Measurements from ENCODE around the gene ABHD2.
"Not testable (repeated sequence)": the region's sequence is repeated elsewhere in the genome, so short reads cannot be mapped to it uniquely, and the experiment has no call there.

ABHD2 gene, protein sequence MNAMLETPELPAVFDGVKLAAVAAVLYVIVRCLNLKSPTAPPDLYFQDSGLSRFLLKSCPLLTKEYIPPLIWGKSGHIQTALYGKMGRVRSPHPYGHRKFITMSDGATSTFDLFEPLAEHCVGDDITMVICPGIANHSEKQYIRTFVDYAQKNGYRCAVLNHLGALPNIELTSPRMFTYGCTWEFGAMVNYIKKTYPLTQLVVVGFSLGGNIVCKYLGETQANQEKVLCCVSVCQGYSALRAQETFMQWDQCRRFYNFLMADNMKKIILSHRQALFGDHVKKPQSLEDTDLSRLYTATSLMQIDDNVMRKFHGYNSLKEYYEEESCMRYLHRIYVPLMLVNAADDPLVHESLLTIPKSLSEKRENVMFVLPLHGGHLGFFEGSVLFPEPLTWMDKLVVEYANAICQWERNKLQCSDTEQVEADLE

GRCh38 chr15:89087830-89088604, at the start of gene ABHD2:
ABHD2 (plus strand) TSS chr15:89088456; CDS start chr15:89116328, 27,872 bp downstream.
- peak; percentile 93 to 95 (median 94) for DNase-seq (ENCODE audit: low read depth in 3 of 3)

DNA sequence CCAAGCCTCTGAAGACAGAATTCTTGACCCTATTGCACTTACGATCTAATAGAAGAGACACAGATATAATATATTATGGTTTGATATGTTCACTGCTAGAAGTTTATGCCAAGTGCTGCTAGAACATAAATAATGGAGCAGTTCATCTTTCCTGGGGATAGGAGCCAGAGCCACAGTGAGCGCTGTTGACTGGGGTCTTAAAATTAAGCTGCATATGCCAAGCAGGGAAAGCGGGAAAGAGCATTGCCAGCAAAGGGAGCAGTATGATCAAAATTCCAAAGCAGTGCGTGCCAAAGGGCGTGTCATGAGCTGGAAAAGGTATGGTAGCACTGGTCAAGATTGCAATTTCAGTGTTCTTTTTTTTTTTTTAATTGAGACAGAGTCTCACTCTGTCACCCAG, 49.1 kb upstream of the ABHD2 start:
- DNase-seq (ENCODE audit: low read depth in 3 of 3) = no peak

DNA sequence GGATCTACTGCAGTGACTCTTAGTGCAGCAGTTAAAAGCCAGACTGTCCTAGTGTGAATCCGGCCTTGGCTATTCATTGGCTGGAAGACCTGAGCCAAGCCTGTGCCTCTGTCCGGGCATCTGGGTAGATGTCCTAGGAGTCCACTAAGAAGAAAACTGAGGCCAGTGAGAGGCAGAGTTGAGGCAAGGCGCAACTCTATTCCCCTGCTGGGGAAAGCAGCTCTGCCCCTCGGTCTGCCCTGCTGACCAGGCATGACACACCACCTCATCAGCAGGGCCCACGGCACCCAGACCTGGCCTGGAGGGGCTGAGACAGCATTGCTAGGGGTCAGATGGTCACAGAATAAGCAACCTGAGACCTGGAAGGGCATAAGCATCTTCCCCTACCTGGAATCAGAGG, 46.7 kb upstream of the ABHD2 start:
- DNase-seq (ENCODE audit: low read depth in 3 of 3) = no peak

GRCh38 chr15:89042387-89042786, 45.9 kb upstream of the ABHD2 start:
- no peak for DNase-seq (ENCODE audit: low read depth in 3 of 3)

GRCh38 chr15:89043031-89044002, 44.9 kb upstream of the ABHD2 start:
- DNase-seq (ENCODE audit: low read depth in 3 of 3) = no peak

DNA sequence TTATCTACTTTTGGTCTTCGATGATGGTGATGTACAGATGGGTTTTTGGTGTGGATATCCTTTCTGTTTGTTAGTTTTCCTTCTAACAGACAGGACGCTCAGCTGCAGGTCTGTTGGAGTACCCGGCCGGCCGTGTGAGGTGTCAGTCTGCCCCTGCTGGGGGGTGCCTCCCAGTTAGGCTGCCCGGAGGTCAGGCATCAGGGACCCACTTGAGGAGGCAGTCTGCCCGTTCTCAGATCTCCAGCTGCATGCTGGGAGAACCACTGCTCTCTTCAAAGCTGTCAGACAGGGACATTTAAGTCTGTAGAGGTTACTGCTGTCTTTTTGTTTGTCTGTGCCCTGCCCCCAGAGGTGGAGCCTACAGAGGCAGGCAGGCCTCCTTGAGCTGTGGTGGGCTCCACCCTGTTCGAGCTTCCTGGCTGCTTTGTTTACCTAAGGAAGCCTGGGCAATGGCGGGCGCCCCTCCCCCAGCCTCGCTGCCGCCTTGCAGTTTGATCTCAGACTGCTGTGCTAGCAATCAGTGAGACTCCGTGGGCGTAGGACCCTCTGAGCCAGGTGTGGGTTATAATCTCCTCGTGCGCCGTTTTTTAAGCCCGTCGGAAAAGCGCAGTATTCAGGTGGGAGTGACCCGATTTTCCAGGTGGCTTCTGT, 39.1 kb upstream of the ABHD2 start:
- not testable (repeated sequence) for DNase-seq (ENCODE audit: low read depth in 3 of 3)

GRCh38 chr15:89051875-89052274, 36.4 kb upstream of the ABHD2 start:
- DNase-seq (ENCODE audit: low read depth in 3 of 3) = no peak

DNA sequence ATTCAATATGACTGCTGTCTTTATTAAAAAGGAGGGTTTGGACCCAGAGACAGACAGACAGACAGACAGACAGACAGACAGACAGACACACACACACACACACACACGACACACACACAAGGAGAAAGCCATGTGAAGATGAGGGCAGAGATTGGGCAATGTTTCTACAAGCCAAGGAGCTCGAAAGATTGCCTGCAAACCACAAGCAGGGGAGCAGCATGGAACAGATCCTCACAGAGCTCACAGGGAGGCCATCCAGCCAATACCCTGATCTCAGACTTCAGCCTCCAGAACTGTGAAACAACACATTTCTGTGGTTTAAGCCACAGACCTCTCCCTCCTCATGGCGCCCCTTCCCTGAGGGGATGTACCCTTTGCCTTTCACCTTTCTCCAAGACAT, 35.8 kb upstream of the ABHD2 start:
- DNase-seq (ENCODE audit: low read depth in 3 of 3) = no peak

DNA sequence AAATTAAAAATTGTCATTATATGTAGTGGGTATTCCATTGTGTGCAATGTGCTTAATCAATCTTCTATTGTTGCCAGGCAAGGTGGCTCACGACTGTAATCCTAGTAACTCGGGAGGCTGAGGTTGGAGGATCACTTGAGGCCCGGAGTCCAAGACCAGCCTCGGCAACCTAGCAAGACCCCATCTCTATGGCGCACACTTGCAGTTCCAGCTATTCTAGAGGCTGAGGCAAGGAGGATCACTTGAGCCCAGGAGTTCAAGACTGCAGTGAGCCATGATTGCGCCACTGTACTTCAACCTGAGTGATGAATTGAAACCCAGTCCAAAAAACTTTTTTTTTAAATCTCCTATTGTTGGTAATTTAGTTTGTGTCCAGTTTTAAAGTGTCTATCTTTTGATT, 33.4 kb upstream of the ABHD2 start:
- DNase-seq (ENCODE audit: low read depth in 3 of 3) = no peak

GRCh38 chr15:89057506-89058133, 30.6 kb upstream of the ABHD2 start:
- peak; percentile 73 to 80 (median 74) for DNase-seq (ENCODE audit: low read depth in 3 of 3)

DNA sequence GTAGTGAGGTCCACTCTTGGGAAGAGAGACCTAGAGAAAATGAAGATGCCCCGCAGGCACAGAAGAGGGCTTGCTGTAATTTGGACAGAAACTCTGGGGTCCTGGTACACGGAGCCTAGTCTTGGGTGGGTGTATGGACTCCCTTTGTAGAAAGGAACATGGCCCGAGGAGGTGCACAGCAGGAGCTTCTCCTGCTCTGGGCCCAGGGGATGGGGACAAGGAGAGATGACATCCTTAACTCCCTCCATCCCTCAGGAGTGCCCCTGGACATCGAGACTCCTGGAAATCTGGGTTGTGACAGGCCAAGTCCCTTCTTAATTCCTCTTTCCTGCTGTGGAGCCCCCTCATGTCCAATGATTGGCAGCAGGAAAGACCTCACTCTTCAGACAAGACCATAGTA, 29.9 kb upstream of the ABHD2 start:
- DNase-seq (ENCODE audit: low read depth in 3 of 3) = no peak

DNA sequence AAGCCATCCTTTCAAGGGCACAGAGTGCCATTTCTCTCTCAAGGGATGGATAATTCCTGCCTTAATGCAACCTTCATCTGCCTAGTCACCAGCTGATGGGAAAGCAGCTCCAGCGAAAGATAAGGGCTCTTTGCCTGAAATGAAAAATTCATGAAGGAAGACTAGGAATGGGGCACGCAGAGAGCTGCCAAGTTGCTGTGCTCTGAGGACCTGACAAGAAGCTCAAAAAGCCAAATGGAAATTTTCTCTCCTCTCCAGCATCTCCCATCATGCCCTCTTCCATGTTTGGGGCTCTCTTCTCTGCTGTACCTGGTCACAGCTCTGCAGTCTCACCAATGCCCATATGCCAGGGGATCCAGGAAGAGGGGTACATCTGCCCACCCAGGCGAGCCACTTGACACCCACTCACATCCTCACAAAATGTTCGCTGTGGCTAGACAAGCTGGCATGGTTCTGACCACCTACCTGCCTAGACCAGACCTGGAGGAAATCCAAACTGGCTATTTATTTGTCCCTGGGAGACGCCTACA, 29.3 kb upstream of the ABHD2 start:
- DNase-seq (ENCODE audit: low read depth in 3 of 3) = no peak

DNA sequence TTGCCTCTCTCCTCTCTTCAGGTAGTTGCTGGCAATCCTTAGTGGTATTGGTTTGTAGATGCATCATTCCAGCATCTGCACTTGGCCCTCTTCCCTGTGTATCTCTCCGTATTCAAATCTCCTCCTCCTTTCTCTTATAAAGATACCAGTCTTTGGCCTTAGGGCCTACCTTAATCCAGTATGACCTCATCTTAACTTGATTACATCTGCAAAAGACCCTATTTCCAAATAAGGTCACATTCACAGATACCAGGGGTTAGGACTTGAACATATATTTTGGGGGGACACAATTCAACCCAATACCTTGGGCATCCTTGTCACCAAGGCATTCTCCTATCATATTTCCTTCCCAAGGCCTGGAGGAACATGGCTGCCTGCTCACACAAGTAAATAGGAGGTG, 22.0 kb upstream of the ABHD2 start:
- DNase-seq (ENCODE audit: low read depth in 3 of 3) = no peak

DNA sequence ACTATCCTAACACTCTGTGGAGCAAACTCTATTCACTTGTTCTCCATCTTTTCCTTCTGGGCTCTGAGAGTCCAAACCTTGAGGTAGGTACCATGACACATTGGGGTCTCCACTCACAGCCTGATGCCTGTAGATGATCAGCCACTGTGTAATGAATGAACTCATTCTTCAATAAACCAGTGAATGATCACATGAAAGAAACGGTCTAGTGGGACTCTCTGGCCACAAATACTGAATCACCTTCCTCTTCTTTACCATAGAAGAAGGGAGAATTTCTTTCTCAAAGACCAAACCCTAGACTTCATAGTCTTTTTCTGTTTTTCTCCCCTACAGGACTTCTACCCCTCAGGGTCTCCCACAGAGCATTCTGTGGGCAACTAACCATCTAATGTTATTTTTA, 20.5 kb upstream of the ABHD2 start:
- DNase-seq (ENCODE audit: low read depth in 3 of 3) = no peak

- peak in 2 of 3 experiments; percentile 17 to 18 for DNase-seq (ENCODE audit: low read depth in 3 of 3)
Observed at GRCh38 chr15:89068325-89068784, 19.9 kb upstream of the ABHD2 start.

GRCh38 chr15:89070197-89071124, 17.8 kb upstream of the ABHD2 start:
- DNase-seq (ENCODE audit: low read depth in 3 of 3) = no peak

- DNase-seq (ENCODE audit: low read depth in 3 of 3) = no peak
Observed at GRCh38 chr15:89071471-89071870, 16.8 kb upstream of the ABHD2 start.

DNA sequence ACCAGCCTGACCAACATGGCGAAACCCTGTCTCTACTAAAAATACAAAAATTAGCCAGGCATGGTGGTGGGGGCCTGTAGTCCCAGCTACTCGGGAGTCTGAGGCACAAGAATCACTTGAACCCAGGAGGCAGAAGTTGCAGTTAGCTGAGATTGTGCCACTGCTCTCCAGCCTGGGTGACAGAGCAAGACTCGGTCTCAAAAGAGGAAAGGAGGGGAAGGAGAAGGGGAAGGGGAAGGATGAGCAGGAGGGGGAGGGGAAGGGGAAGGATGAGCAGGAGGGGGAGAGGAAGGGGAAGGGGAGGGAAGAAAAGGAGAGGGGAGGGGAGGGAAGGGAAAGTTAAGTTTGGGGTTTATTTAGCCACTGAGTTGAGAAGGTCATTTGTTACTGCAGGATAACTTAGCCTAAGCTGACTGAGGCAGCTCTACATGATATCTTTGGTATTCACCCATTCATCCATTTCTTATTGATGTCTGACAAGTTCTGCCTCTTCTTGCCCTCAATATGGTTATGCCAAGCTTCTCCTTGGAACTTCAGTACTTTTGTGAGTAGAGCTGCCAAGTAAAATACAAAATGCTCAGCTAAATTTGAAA, 15.9 kb upstream of the ABHD2 start:
- no peak for DNase-seq (ENCODE audit: low read depth in 3 of 3)

Data from stimulated activated CD4-positive, alpha-beta T cell treated with anti-CD3 and anti-CD28 coated beads, TNF-alpha, amount 100 ng/mL, for 4 hours (primary cell).